H1 (cell line): ENCODE data around the gene RTN4RL2.

Source experiments
- BCL11A ChIP-seq, 2 experiments: IDR thresholded peaks; one replicate each; pipeline ENCODE4 v1.6.1; 2011; ENCODE audit warnings: low read depth in 2 of 2, low read length in 2 of 2, mild to moderate bottlenecking in 2 of 2
- EGR1 ChIP-seq: IDR thresholded peaks from 2 replicates; pipeline ENCODE4 v1.6.1; 2011; ENCODE audit warnings: low read depth, low read length, borderline replicate concordance
- EP300 ChIP-seq, 2 experiments: IDR thresholded peaks; 1 replicate in 1 of 2; 2 replicates in 1 of 2; pipeline ENCODE4 v1.6.1; 2011 to 2012; ENCODE audit warnings: low read depth in 2 of 2, low read length in 2 of 2, mild to moderate bottlenecking in 2 of 2, borderline replicate concordance in 1 of 2, inconsistent platforms in 1 of 2, moderate library complexity in 1 of 2
- JUND ChIP-seq: IDR thresholded peaks from 2 replicates; pipeline ENCODE4 v1.6.1; 2011; ENCODE audit warnings: mild to moderate bottlenecking, improper control_type of control experiment, low read length
- KDM5A ChIP-seq: fragments of 200-600 bp; IDR thresholded peaks from 2 replicates; pipeline ENCODE4 v1.7.1; 2012; ENCODE audit warnings: mild to moderate bottlenecking, low read length, inconsistent platforms, mixed read lengths
- POLR2A ChIP-seq, 2 experiments: IDR thresholded peaks; 1 replicate in 1 of 2; 2 replicates in 1 of 2; pipeline ENCODE4 v1.6.1; 2011; ENCODE audit warnings: low read depth in 2 of 2, low read length in 2 of 2, mild to moderate bottlenecking in 2 of 2; ENCODE audit errors: control extremely low read depth in 1 of 2
- POLR2AphosphoS5 ChIP-seq: IDR thresholded peaks from 2 replicates; pipeline ENCODE4 v1.6.1; 2011; ENCODE audit warnings: low read depth, low read length
- RXRA ChIP-seq: IDR thresholded peaks from 2 replicates; pipeline ENCODE4 v1.6.1; 2011; ENCODE audit warnings: low read depth, mild to moderate bottlenecking, low read length, moderate library complexity; ENCODE audit not compliant: insufficient read depth
- SIN3A ChIP-seq, 2 experiments: IDR thresholded peaks in 1 of 2; conservative IDR thresholded peaks in 1 of 2; 2 replicates each; pipeline ENCODE4 v1.6.1; 2011 to 2012; ENCODE audit warnings: low read length in 2 of 2, improper control_type of control experiment in 1 of 2, low read depth in 1 of 2, mild to moderate bottlenecking in 1 of 2
- TBP ChIP-seq: IDR thresholded peaks from 2 replicates; pipeline ENCODE4 v1.6.1; 2011; ENCODE audit warnings: low read depth, low read length, improper control_type of control experiment
- TCF12 ChIP-seq: IDR thresholded peaks from 2 replicates; pipeline ENCODE4 v1.6.1; 2011; ENCODE audit warnings: low read depth, mild to moderate bottlenecking, low read length
- TF ChIP-seq, protein P1 (sequence below), 3 experiments: IDR thresholded peaks; 1 replicate in 2 of 3; 2 replicates in 1 of 3; pipeline versions ENCODE4 v1.5.1 to v1.6.1; 2011; ENCODE audit warnings: low read length in 3 of 3, mild to moderate bottlenecking in 3 of 3, inconsistent platforms in 2 of 3, low read depth in 1 of 3, moderate library complexity in 1 of 3; ENCODE audit not compliant: insufficient read depth in 1 of 3; ENCODE audit errors: control extremely low read depth in 1 of 3
- TF ChIP-seq, protein P2 (sequence below): IDR thresholded peaks from 2 replicates; pipeline ENCODE4 v1.6.1; 2012; ENCODE audit warnings: inconsistent platforms

DNA sequence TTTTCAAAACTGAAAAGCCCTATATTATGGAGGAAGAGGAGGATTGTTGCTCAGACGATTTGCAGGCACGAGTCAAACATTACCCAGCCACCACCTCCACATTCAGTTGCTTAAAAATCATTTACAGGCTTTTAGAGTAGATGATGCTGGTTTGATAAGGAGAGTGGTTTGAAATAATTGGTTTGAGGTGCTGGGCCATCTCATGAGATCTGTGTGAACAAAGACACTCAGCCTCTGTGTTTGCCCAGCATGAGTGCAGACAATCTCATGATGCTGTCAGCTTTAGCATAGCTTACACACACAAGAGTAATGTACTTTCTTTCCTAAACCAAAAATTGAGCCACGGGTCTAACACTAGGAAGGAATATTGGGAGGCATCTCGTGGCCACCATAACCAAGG is 37.7 kb upstream of the RTN4RL2 start:
- TF ChIP-seq EGR1 (no peak), TBP (no peak), JUND (no peak), EP300 (IDR thresholded peaks at IDR 0.05; ENCODE audit: borderline replicate concordance in 1 of 2, low read depth in 2 of 2, low read length in 2 of 2) (no peak), POLR2A (IDR thresholded peaks at IDR 0.05; ENCODE audit: control extremely low read depth in 1 of 2, low read depth in 2 of 2, low read length in 2 of 2) (no peak), KDM5A (no peak), RXRA (no peak), BCL11A (IDR thresholded peaks at IDR 0.05; ENCODE audit: low read depth in 2 of 2, low read length in 2 of 2) (no peak), TCF12 (no peak), POLR2AphosphoS5 (no peak), SIN3A (conservative IDR thresholded peaks at IDR 0.05 in 1 of 2, IDR thresholded peaks at IDR 0.05 in 1 of 2; ENCODE audit: low read depth in 1 of 2, low read length in 2 of 2) (no peak)
- TF ChIP-seq, protein P1, sequence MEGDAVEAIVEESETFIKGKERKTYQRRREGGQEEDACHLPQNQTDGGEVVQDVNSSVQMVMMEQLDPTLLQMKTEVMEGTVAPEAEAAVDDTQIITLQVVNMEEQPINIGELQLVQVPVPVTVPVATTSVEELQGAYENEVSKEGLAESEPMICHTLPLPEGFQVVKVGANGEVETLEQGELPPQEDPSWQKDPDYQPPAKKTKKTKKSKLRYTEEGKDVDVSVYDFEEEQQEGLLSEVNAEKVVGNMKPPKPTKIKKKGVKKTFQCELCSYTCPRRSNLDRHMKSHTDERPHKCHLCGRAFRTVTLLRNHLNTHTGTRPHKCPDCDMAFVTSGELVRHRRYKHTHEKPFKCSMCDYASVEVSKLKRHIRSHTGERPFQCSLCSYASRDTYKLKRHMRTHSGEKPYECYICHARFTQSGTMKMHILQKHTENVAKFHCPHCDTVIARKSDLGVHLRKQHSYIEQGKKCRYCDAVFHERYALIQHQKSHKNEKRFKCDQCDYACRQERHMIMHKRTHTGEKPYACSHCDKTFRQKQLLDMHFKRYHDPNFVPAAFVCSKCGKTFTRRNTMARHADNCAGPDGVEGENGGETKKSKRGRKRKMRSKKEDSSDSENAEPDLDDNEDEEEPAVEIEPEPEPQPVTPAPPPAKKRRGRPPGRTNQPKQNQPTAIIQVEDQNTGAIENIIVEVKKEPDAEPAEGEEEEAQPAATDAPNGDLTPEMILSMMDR (IDR thresholded peaks at IDR 0.05; ENCODE audit: control extremely low read depth in 1 of 3, insufficient read depth in 1 of 3, low read depth in 1 of 3, low read length in 3 of 3) = no peak
- TF ChIP-seq, protein P2, sequence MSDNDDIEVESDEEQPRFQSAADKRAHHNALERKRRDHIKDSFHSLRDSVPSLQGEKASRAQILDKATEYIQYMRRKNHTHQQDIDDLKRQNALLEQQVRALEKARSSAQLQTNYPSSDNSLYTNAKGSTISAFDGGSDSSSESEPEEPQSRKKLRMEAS = no peak
